Parathyroid adenoma (tissue), 2 donors: ENCODE results near the gene SUPT3H.

ENCODE experiments used
- H2AFZ ChIP-seq: fragments of 300-600 bp; sonication (generic); one replicate; pipeline ENCODE4 v1.7.0; 2017; ENCODE audit warnings: antibody characterized with exemption, mild to moderate bottlenecking
- H3K27ac ChIP-seq: fragments of 300-600 bp; sonication (generic); one replicate; pipeline ENCODE4 v1.7.0; 2017
- H3K27me3 ChIP-seq: fragments of 300-600 bp; sonication (generic); one replicate; pipeline ENCODE4 v1.7.0; 2017; ENCODE audit warnings: low read length; ENCODE audit not compliant: control insufficient read depth, insufficient read depth
- H3K36me3 ChIP-seq: fragments of 300-600 bp; sonication (generic); one replicate; pipeline ENCODE4 v1.7.0; 2017; ENCODE audit warnings: low read length; ENCODE audit not compliant: control insufficient read depth, insufficient read depth
- H3K4me1 ChIP-seq: fragments of 300-600 bp; sonication (generic); one replicate; pipeline ENCODE4 v1.7.0; 2017; ENCODE audit warnings: control low read depth
- H3K4me2 ChIP-seq: fragments of 300-600 bp; sonication (generic); one replicate; pipeline ENCODE4 v1.7.0; 2017; ENCODE audit warnings: low read length
- H3K4me3 ChIP-seq: fragments of 300-600 bp; sonication (generic); one replicate; pipeline ENCODE4 v1.7.0; 2017; ENCODE audit warnings: low read depth, low read length
- H3K79me2 ChIP-seq: fragments of 300-600 bp; sonication (generic); one replicate; pipeline ENCODE4 v1.7.0; 2017; ENCODE audit warnings: control low read depth
- H3K9ac ChIP-seq: fragments of 300-600 bp; sonication (generic); one replicate; pipeline ENCODE4 v1.7.0; 2017; ENCODE audit warnings: mild to moderate bottlenecking
- H3K9me3 ChIP-seq: fragments of 300-600 bp; sonication (generic); one replicate; pipeline ENCODE4 v1.7.0; 2017; ENCODE audit warnings: low read length; ENCODE audit not compliant: control insufficient read depth
- TF ChIP-seq, protein P1 (sequence below): fragments of 300-600 bp; sonication (generic); IDR thresholded peaks from one replicate; pipeline ENCODE4 v1.7.0; 2017; ENCODE audit warnings: antibody characterized with exemption, mild to moderate bottlenecking
- donor health status: primary hyperparathyroidism.

The SUPT3H gene

GRCh38 chr6:45398075-45398813 is 20.5 kb upstream of the SUPT3H start:
- Histone ChIP-seq H3K4me3 (no peak overlapping the region), H3K4me2 (no peak overlapping the region), H3K36me3 (no peaks in the 10 kb centered on the region), H3K79me2 (no peaks in the 10 kb centered on the region), H2AFZ (no peak overlapping the region), H3K9ac (no peak overlapping the region), H3K27ac (no peak overlapping the region), H3K9me3 (no peaks in the 10 kb centered on the region), H3K27me3 (no peaks in the 10 kb centered on the region), H3K4me1 (no peaks in the 10 kb centered on the region)
- TF ChIP-seq, protein P1, sequence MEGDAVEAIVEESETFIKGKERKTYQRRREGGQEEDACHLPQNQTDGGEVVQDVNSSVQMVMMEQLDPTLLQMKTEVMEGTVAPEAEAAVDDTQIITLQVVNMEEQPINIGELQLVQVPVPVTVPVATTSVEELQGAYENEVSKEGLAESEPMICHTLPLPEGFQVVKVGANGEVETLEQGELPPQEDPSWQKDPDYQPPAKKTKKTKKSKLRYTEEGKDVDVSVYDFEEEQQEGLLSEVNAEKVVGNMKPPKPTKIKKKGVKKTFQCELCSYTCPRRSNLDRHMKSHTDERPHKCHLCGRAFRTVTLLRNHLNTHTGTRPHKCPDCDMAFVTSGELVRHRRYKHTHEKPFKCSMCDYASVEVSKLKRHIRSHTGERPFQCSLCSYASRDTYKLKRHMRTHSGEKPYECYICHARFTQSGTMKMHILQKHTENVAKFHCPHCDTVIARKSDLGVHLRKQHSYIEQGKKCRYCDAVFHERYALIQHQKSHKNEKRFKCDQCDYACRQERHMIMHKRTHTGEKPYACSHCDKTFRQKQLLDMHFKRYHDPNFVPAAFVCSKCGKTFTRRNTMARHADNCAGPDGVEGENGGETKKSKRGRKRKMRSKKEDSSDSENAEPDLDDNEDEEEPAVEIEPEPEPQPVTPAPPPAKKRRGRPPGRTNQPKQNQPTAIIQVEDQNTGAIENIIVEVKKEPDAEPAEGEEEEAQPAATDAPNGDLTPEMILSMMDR, result no peak

DNA sequence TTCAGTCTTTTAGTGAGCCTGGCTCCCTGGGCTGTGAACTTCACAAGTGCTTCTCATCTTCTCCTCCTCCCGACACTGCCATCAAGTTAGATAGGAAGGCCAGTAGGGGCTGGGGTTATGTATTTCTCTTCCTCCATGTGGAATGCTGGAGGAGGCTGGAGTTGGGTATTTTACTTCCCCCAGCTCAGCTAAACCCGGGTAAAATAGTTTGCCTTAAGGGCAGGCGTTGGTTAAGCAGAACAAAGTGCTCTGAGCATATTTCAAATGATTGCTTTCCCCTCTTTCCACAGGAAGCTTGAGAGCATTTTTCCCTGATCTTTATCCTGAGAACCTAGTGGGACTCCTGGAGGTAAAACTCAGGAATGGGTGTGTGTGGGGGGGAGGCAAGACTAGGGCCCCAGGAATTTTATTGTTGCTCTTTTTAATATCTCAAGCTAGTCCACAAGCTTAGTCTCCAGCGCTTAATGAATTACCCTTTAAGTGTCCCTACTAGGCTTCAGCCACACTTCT is 16.9 kb upstream of the SUPT3H start:
- TF ChIP-seq, protein P1, result no peak

GRCh38 chr6:45388328-45388727 is 10.6 kb upstream of the SUPT3H start:
- no peaks in the 10 kb centered on the region for H3K27me3 ChIP-seq
- no peaks in the 10 kb centered on the region for H3K79me2 ChIP-seq
- no peak overlapping the region for H3K4me2 ChIP-seq
- H2AFZ ChIP-seq, result no peak overlapping the region
- no peak overlapping the region for H3K4me3 ChIP-seq
- H3K9me3 ChIP-seq, result no peaks in the 10 kb centered on the region
- no peak overlapping the region for H3K9ac ChIP-seq
- no peaks in the 10 kb centered on the region for H3K4me1 ChIP-seq
- TF ChIP-seq, protein P1, result no peak
- no peak overlapping the region for H3K27ac ChIP-seq
- no peaks in the 10 kb centered on the region for H3K36me3 ChIP-seq

More for the DNA sequence above, 16.9 kb upstream of the SUPT3H start:
- no peak overlapping the region for H3K4me2 ChIP-seq
- no peak overlapping the region for H3K4me3 ChIP-seq
- no peak overlapping the region for H3K9ac ChIP-seq
- no peaks in the 10 kb centered on the region for H3K4me1 ChIP-seq
- H3K27me3 ChIP-seq, result no peaks in the 10 kb centered on the region
- H3K9me3 ChIP-seq, result no peaks in the 10 kb centered on the region
- H3K36me3 ChIP-seq, result no peaks in the 10 kb centered on the region
- no peak overlapping the region for H2AFZ ChIP-seq
- no peaks in the 10 kb centered on the region for H3K79me2 ChIP-seq
- no peak overlapping the region for H3K27ac ChIP-seq

DNA sequence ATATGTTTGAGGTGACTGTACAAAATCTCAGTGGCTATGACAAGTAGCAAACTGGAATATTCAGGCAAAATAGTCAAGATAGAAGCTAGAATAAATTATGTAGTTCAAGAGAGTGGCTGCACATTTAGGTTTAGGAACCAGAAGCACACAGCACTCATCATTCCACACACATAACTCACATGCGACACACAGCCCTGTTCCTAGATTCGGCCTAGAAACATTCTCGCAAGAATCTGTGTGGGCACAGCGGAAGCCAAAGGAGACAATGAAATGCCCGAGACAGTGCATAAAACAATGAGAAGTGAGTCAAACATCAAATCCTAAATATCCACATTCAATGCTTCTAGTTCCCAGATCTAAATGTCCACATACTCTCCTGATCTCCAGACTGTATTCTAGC is 9.5 kb upstream of the SUPT3H start:
- Histone ChIP-seq H3K36me3 (no peaks in the 10 kb centered on the region), H3K9ac (no peak overlapping the region), H3K4me2 (no peak overlapping the region), H3K27ac (no peak overlapping the region), H3K79me2 (no peaks in the 10 kb centered on the region), H3K4me1 (no peaks in the 10 kb centered on the region), H3K9me3 (no peaks in the 10 kb centered on the region), H2AFZ (no peak overlapping the region), H3K27me3 (no peaks in the 10 kb centered on the region), H3K4me3 (no peak overlapping the region)
- TF ChIP-seq, protein P1, result no peak

- H3K36me3 ChIP-seq, result no peaks in the 10 kb centered on the region
- no peaks in the 10 kb centered on the region for H3K4me1 ChIP-seq
- no peak overlapping the region for H3K27ac ChIP-seq
- TF ChIP-seq, protein P1, result no peak
- no peaks in the 10 kb centered on the region for H3K79me2 ChIP-seq
- H3K4me2 ChIP-seq, result no peak overlapping the region
- no peaks in the 10 kb centered on the region for H3K27me3 ChIP-seq
- no peak overlapping the region for H2AFZ ChIP-seq
- no peak overlapping the region for H3K4me3 ChIP-seq
- H3K9ac ChIP-seq, result no peak overlapping the region
- no peaks in the 10 kb centered on the region for H3K9me3 ChIP-seq
Observed at GRCh38 chr6:45386501-45386900, 8.8 kb upstream of the SUPT3H start.
